KMS-11 (cell line): Measurements from ENCODE around the gene MTCH1.

Experiments used
- H2AFZ ChIP-seq: fragments of 200-600 bp; sonication (generic); 2 replicates; pipeline ENCODE4 v1.6.1; 2016; ENCODE audit warnings: antibody characterized with exemption, mixed run types, low read depth
- H3K27ac ChIP-seq: fragments of 200-600 bp; sonication (generic); 2 replicates; pipeline ENCODE4 v1.6.1; 2016; ENCODE audit warnings: mild to moderate bottlenecking, mixed run types
- H3K27me3 ChIP-seq: fragments of 200-600 bp; sonication (generic); 2 replicates; pipeline ENCODE4 v1.6.1; 2017; ENCODE audit warnings: mild to moderate bottlenecking, low read depth, mixed run types, moderate library complexity; ENCODE audit not compliant: insufficient read depth
- H3K36me3 ChIP-seq: fragments of 200-600 bp; sonication (generic); 2 replicates; pipeline ENCODE4 v1.6.1; 2017; ENCODE audit warnings: mild to moderate bottlenecking, mixed run types; ENCODE audit not compliant: insufficient read depth
- H3K4me1 ChIP-seq: fragments of 200-600 bp; sonication (generic); 2 replicates; pipeline ENCODE4 v1.6.1; 2016; ENCODE audit warnings: mild to moderate bottlenecking, low read depth, mixed run types; ENCODE audit not compliant: poor library complexity, severe bottlenecking
- H3K4me2 ChIP-seq: fragments of 200-600 bp; sonication (generic); 2 replicates; pipeline ENCODE4 v1.7.0; 2016; ENCODE audit warnings: mild to moderate bottlenecking, mixed run types
- H3K4me3 ChIP-seq: fragments of 200-600 bp; sonication (generic); IDR thresholded peaks from 2 replicates; pipeline ENCODE4 v1.6.1; 2017; ENCODE audit warnings: low read depth, low read length, mixed read lengths; ENCODE audit not compliant: insufficient read depth
- H3K79me2 ChIP-seq: fragments of 200-600 bp; sonication (generic); 2 replicates; pipeline ENCODE4 v1.6.1; 2016; ENCODE audit warnings: low read depth, mixed run types; ENCODE audit not compliant: insufficient read depth
- H3K9ac ChIP-seq: fragments of 200-600 bp; sonication (generic); 2 replicates; pipeline ENCODE4 v1.6.1; 2016; ENCODE audit warnings: mild to moderate bottlenecking, mixed run types
- H4K20me1 ChIP-seq: fragments of 200-600 bp; sonication (generic); 2 replicates; pipeline ENCODE4 v1.6.1; 2016; ENCODE audit warnings: mild to moderate bottlenecking, mixed run types; ENCODE audit not compliant: insufficient read depth
- TF ChIP-seq, protein P1 (sequence below): fragments of 200-600 bp; sonication (generic); conservative IDR thresholded peaks from 2 replicates; pipeline ENCODE4 v1.6.1; 2017; ENCODE audit warnings: low read depth, mild to moderate bottlenecking, antibody characterized with exemption, low read length, moderate library complexity, mixed read lengths

The MTCH1 gene

DNA sequence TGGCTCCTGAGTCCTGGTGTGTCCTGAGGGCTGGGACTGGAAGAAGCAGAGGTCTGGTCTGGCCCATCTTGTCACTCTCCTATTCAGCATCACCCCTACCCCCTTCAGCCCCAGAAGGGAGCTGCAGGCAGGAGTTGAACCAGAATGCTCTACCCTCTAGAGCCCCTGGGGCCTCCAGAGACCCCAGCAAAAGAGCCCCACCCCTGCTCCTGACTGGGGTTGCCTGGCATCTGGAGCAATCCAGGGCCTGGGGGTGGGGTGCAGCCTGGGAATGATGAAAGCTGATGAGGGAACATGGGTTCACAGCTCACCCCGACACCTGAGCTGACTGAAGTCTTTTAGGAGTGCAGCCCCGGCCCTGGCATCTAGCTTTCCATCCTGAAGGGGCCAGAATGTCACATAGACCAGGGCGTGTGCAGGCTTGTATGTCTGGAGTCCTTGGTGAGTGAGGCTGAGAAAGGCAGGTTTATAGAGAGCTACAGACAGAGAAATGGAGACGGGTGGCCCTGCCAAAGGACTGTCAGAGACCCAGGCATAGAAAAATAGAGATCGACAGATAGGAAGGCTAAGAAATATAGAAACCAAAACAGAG is 31.7 kb upstream of the MTCH1 start:
- Histone ChIP-seq H3K27me3 (no peaks in the 10 kb centered on the region), H3K4me1 (peaks cover 33% of the 10 kb centered on the region), H3K36me3 (no peaks in the 10 kb centered on the region), H3K4me2 (peak overlapping the region; percentile 29; the same call in 1 of the 2 replicates), H3K9ac (no peak overlapping the region), H4K20me1 (no peaks in the 10 kb centered on the region), H3K4me3 (no peak overlapping the region), H3K27ac (no peak overlapping the region), H2AFZ (peak overlapping the region; percentile 58), H3K79me2 (no peaks in the 10 kb centered on the region)
- TF ChIP-seq, protein P1, sequence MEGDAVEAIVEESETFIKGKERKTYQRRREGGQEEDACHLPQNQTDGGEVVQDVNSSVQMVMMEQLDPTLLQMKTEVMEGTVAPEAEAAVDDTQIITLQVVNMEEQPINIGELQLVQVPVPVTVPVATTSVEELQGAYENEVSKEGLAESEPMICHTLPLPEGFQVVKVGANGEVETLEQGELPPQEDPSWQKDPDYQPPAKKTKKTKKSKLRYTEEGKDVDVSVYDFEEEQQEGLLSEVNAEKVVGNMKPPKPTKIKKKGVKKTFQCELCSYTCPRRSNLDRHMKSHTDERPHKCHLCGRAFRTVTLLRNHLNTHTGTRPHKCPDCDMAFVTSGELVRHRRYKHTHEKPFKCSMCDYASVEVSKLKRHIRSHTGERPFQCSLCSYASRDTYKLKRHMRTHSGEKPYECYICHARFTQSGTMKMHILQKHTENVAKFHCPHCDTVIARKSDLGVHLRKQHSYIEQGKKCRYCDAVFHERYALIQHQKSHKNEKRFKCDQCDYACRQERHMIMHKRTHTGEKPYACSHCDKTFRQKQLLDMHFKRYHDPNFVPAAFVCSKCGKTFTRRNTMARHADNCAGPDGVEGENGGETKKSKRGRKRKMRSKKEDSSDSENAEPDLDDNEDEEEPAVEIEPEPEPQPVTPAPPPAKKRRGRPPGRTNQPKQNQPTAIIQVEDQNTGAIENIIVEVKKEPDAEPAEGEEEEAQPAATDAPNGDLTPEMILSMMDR: no peak

DNA sequence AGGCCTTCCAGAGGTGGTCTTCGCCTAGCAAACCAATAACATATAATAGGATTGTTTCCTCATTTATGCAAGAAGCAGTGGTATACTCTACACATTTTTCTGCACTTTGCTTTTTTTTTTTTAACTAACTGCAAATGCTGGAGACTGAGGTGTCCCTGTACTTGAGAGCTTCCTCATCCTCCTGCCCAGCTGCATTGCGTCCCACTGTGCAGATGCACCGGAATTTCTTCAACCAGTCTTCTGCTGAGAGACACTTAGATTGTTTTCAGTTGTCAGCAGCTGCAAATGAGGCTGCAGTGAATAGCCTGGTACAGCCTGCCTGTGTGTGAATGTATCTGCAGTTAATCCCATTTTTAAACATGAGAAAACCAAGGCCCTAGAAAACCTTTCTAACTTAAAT is 31.0 kb upstream of the MTCH1 start:
- Histone ChIP-seq H3K9ac (no peak overlapping the region), H3K4me3 (no peak overlapping the region), H3K27ac (no peak overlapping the region), H2AFZ (no peak overlapping the region), H3K4me1 (peaks cover 26% of the 10 kb centered on the region), H4K20me1 (no peaks in the 10 kb centered on the region), H3K4me2 (no peak overlapping the region), H3K36me3 (no peaks in the 10 kb centered on the region), H3K27me3 (no peaks in the 10 kb centered on the region), H3K79me2 (no peaks in the 10 kb centered on the region)
- TF ChIP-seq, protein P1: no peak

DNA sequence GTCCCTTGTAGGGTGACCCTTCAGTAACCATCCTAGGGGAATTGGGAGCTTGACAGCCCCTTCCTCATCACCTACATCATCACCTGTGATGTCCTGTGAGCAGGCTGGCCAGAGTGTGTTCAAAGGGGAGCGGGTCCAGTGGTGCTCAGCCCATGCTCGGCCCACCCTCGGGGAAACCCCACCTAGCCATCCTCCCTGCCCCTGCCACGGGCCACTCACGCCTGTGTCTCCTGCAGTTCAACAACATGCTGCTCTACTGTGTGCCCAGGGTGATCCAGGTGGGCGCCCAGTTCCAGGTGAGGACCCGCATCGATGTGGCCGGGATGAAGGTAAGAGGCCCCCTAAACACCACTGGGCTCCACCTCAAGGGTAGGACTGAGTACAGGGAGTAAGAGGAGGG is 29.5 kb upstream of the MTCH1 start:
- H3K4me3 ChIP-seq: no peak overlapping the region
- no peak overlapping the region for H3K4me2 ChIP-seq
- TF ChIP-seq, protein P1: no peak
- no peaks in the 10 kb centered on the region; the same call in 1 of the 2 replicates for H3K27me3 ChIP-seq
- H2AFZ ChIP-seq: no peak overlapping the region
- H4K20me1 ChIP-seq: no peaks in the 10 kb centered on the region
- no peaks in the 10 kb centered on the region for H3K36me3 ChIP-seq
- no peak overlapping the region for H3K9ac ChIP-seq
- H3K27ac ChIP-seq: no peak overlapping the region
- no peaks in the 10 kb centered on the region for H3K79me2 ChIP-seq
- H3K4me1 ChIP-seq: peaks cover 18% of the 10 kb centered on the region

DNA sequence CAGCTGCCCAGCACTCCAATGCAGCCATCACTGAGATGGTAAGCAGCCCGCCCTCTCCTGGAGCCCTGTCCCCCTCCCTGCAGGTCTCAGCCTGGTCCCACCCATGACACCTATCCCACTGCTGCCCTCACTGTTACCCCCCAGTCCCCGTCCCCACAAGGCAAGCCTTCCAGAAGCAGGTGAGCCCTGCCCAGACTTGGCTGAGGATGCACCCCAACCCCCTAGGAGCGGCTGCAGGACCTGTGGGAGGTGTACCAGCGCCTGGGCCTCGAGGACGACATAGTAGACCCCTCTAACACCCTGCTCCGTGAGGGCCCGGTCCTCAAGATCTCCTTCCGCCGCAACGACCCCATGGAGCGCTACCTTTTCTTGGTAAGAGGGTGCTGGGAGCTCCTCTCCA is 28.7 kb upstream of the MTCH1 start:
- no peaks in the 10 kb centered on the region for H3K36me3 ChIP-seq

More for the DNA sequence above, 28.7 kb upstream of the MTCH1 start:
- Histone ChIP-seq H2AFZ (no peak overlapping the region), H3K79me2 (no peaks in the 10 kb centered on the region), H4K20me1 (no peaks in the 10 kb centered on the region), H3K4me3 (no peak overlapping the region), H3K4me1 (peaks cover 18% of the 10 kb centered on the region), H3K27me3 (no peaks in the 10 kb centered on the region; the same call in 1 of the 2 replicates), H3K27ac (no peak overlapping the region), H3K9ac (no peak overlapping the region), H3K4me2 (no peak overlapping the region)
- TF ChIP-seq, protein P1: no peak
